H1 (cell line): ENCODE results near the gene SLFN13.

ENCODE experiments used
- ATF2 ChIP-seq: IDR thresholded peaks from 2 replicates; pipeline ENCODE4 v1.6.1; 2012; ENCODE audit warnings: low read length, inconsistent platforms
- TF ChIP-seq, protein P1 (sequence below): IDR thresholded peaks from 2 replicates; pipeline ENCODE4 v1.6.1; 2012; ENCODE audit warnings: inconsistent platforms

GRCh38 chr17:35423761-35424160 lies 24.8 kb downstream of the SLFN13 start:
- TF ChIP-seq ATF2, result no peak
- TF ChIP-seq, protein P1, sequence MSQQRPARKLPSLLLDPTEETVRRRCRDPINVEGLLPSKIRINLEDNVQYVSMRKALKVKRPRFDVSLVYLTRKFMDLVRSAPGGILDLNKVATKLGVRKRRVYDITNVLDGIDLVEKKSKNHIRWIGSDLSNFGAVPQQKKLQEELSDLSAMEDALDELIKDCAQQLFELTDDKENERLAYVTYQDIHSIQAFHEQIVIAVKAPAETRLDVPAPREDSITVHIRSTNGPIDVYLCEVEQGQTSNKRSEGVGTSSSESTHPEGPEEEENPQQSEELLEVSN, result no peak
